ENCODE results near the gene ATG16L1. TPM values are rescaled to one million over a fixed set of nuclear protein-coding genes. Genes with fewer than 3 reads are reported as not detected.

The ATG16L1 gene
- total and polyA plus RNA-seq, 4 experiments from 2014 or later: 12.3 to 89.4 (median 50.5) TPM

GRCh38 chr2:233338046-233338445 lies 86.6 kb downstream of the ATG16L1 start:
- Mint-ChIP-seq H3K9me3 (no peaks in the 10 kb centered on the region), H3K4me3 (no peak overlapping the region), H3K4me1 (peaks cover 14 to 45% (median 27%) of the 10 kb centered on the region in 4 donors), H3K27ac (peak overlapping the region in 1 of 7 donors; percentile 41), H3K27me3 (no peaks in the 10 kb centered on the region), H3K36me3 (no peaks in the 10 kb centered on the region)
- POLR2A ChIA-PET (ENCODE audit: partially characterized antibody): no interaction called here
- H3K4me1 ChIP-seq (ENCODE audit: insufficient read depth, low read length): peaks cover 33% of the 10 kb centered on the region
- no peaks in the 10 kb centered on the region for H3K27me3 ChIP-seq (ENCODE audit: insufficient read depth, low read length)
- CTCF ChIA-PET (ENCODE audit: partially characterized antibody): interaction anchor here (1.7 kb wide), 1 partner anchor 9 kb away, joined by 4 read pairs; no protein-coding TSS in a partner anchor
- no peaks in the 10 kb centered on the region for H3K9me3 ChIP-seq (ENCODE audit: control insufficient read depth in 1 of 2, low read length in 2 of 2)
- no peak for DNase-seq
- intact Hi-C loops (cut with micrococcal nuclease): no loop called here
- no peak overlapping the region for H3K27ac ChIP-seq (ENCODE audit: low read depth, low read length)
- H3K36me3 ChIP-seq (ENCODE audit: insufficient read depth, low read length): no peaks in the 10 kb centered on the region
- no peak overlapping the region for H3K4me3 ChIP-seq (ENCODE audit: low read length in 2 of 2)

DNA sequence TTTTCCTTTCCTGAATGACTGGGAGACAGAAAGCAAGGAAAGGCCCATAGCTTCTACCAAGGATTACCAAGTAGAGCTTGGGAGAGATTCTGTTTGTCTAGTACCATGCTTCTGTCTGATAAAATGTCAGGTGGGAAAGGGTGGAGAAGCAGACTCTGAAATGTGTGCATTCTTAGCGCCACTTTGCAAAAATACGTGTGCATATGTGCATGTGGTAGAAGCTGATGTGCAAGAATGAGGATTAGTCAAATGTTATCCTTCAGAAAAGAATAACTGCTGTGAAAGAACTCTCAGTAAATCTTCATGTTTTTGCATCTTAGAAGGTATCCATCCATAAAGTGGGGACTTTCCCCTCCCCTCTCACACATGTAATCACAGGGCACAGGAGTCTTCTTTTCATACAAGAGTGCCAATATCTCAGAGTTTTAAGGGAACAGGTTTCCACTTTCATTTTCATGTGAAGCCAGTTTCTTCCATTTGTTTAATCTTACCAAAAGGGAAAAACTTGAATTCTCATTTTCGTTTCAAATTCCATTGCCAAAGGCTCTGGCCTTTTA lies 87.4 kb downstream of the ATG16L1 start:
- Histone ChIP-seq H3K27ac (ENCODE audit: low read depth, low read length) (no peak overlapping the region), H3K27me3 (ENCODE audit: insufficient read depth, low read length) (no peaks in the 10 kb centered on the region), H3K4me3 (ENCODE audit: low read length in 2 of 2) (no peak overlapping the region), H3K9me3 (ENCODE audit: control insufficient read depth in 1 of 2, low read length in 2 of 2) (no peaks in the 10 kb centered on the region), H3K4me1 (ENCODE audit: insufficient read depth, low read length) (peaks cover 24% of the 10 kb centered on the region), H3K36me3 (ENCODE audit: insufficient read depth, low read length) (no peaks in the 10 kb centered on the region)
- intact Hi-C loops (cut with micrococcal nuclease): no loop called here
- Mint-ChIP-seq H3K36me3 (no peaks in the 10 kb centered on the region), H3K27me3 (peaks cover 0 to 2% of the 10 kb centered on the region in 2 donors), H3K27ac (peak overlapping the region in 1 of 7 donors; percentile 12), H3K4me1 (peaks cover 10 to 36% (median 21%) of the 10 kb centered on the region in 4 donors), H3K4me3 (no peak overlapping the region), H3K9me3 (no peaks in the 10 kb centered on the region)
- POLR2A ChIA-PET (ENCODE audit: partially characterized antibody): interaction anchor here (1.0 kb wide), 1 partner anchor 9 kb away, joined by 5 read pairs; no protein-coding TSS in a partner anchor
- DNase-seq: no peak
- CTCF ChIA-PET (ENCODE audit: partially characterized antibody): no interaction called here

- Histone ChIP-seq H3K27ac (ENCODE audit: low read depth, low read length) (no peak overlapping the region), H3K36me3 (ENCODE audit: insufficient read depth, low read length) (no peaks in the 10 kb centered on the region), H3K4me3 (ENCODE audit: low read length in 2 of 2) (no peak overlapping the region), H3K9me3 (ENCODE audit: control insufficient read depth in 1 of 2, low read length in 2 of 2) (no peaks in the 10 kb centered on the region), H3K4me1 (ENCODE audit: insufficient read depth, low read length) (peaks cover 19% of the 10 kb centered on the region), H3K27me3 (ENCODE audit: insufficient read depth, low read length) (no peaks in the 10 kb centered on the region)
- Mint-ChIP-seq H3K27me3 (peaks cover 0 to 2% of the 10 kb centered on the region in 2 donors), H3K4me1 (peaks cover 6 to 31% (median 16%) of the 10 kb centered on the region in 4 donors), H3K4me3 (no peak overlapping the region), H3K27ac (no peak overlapping the region), H3K9me3 (no peaks in the 10 kb centered on the region), H3K36me3 (no peaks in the 10 kb centered on the region)
- intact Hi-C loops (cut with micrococcal nuclease): no loop called here
- DNase-seq: no peak
- CTCF ChIA-PET (ENCODE audit: partially characterized antibody): no interaction called here
- POLR2A ChIA-PET (ENCODE audit: partially characterized antibody): interaction anchor here (1.0 to 1.4 kb wide), 2 partner anchors 8 kb away, joined by 5 read pairs; no protein-coding TSS in a partner anchor
Measured at GRCh38 chr2:233339427-233339826, 88.0 kb downstream of the ATG16L1 start.

- intact Hi-C loops (cut with micrococcal nuclease): no loop called here
- DNase-seq: no peak
Measured at GRCh38 chr2:233341296-233341695, 89.8 kb downstream of the ATG16L1 start.

DNA sequence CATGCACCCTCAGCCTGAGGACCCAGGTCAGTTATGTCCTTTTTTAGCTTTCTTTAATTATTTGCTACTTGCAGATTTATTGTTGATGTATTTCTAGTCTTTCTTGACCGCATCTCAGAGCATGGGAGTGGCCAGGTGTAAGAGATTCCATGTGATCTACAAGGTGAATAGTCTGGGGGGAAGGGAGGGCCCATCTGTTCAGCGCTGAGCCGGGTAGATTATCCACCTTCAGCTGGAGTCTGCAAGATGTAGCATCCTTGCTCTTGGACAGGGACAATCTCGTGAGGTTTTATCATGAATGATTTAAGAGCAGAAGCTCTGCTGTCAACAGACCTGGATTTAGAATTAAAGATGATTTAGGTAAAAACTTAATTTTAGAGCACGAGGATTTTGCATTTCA lies 90.8 kb downstream of the ATG16L1 start:
- Mint-ChIP-seq H3K9me3 (no peaks in the 10 kb centered on the region), H3K27ac (peak overlapping the region in 1 of 7 donors; percentile 29), H3K27me3 (peaks cover 0 to 2% of the 10 kb centered on the region in 2 donors), H3K4me1 (peaks cover 2 to 17% (median 6%) of the 10 kb centered on the region in 4 donors), H3K4me3 (no peak overlapping the region), H3K36me3 (no peaks in the 10 kb centered on the region)
- no peaks in the 10 kb centered on the region for H3K9me3 ChIP-seq (ENCODE audit: control insufficient read depth in 1 of 2, low read length in 2 of 2)
- no peak overlapping the region for H3K27ac ChIP-seq (ENCODE audit: low read depth, low read length)
- intact Hi-C loops (cut with micrococcal nuclease): no loop called here
- H3K4me3 ChIP-seq (ENCODE audit: low read length in 2 of 2): no peak overlapping the region
- no peak for DNase-seq
- H3K27me3 ChIP-seq (ENCODE audit: insufficient read depth, low read length): no peaks in the 10 kb centered on the region
- POLR2A ChIA-PET (ENCODE audit: partially characterized antibody): interaction anchor here (0.7 to 1.9 kb wide), 2 partner anchors 11 to 79 kb away, joined by 4 to 7 read pairs; no protein-coding TSS in a partner anchor
- H3K4me1 ChIP-seq (ENCODE audit: insufficient read depth, low read length): peaks cover 6% of the 10 kb centered on the region
- H3K36me3 ChIP-seq (ENCODE audit: insufficient read depth, low read length): no peaks in the 10 kb centered on the region
- CTCF ChIA-PET (ENCODE audit: partially characterized antibody): interaction anchor here (0.9 to 3.2 kb wide), 2 partner anchors 11 kb away, joined by 3 to 13 read pairs; no protein-coding TSS in a partner anchor

More at GRCh38 chr2:233341296-233341695, 89.8 kb downstream of the ATG16L1 start:
- peaks cover 0 to 2% of the 10 kb centered on the region in 2 donors for H3K27me3 Mint-ChIP-seq
- no peak overlapping the region for H3K4me3 Mint-ChIP-seq
- no peaks in the 10 kb centered on the region for H3K36me3 ChIP-seq (ENCODE audit: insufficient read depth, low read length)
- H3K9me3 Mint-ChIP-seq: no peaks in the 10 kb centered on the region
- no peaks in the 10 kb centered on the region for H3K36me3 Mint-ChIP-seq
- peaks cover 2 to 17% (median 8%) of the 10 kb centered on the region in 4 donors for H3K4me1 Mint-ChIP-seq
- H3K27me3 ChIP-seq (ENCODE audit: insufficient read depth, low read length): no peaks in the 10 kb centered on the region
- no peaks in the 10 kb centered on the region for H3K9me3 ChIP-seq (ENCODE audit: control insufficient read depth in 1 of 2, low read length in 2 of 2)
- no peak overlapping the region for H3K27ac ChIP-seq (ENCODE audit: low read depth, low read length)
- ChIA-PET POLR2A (ENCODE audit: partially characterized antibody) (interaction anchor here (1.9 kb wide), 1 partner anchor 10 kb away, joined by 7 read pairs; no protein-coding TSS in a partner anchor), CTCF (ENCODE audit: partially characterized antibody) (no interaction called here)
- H3K27ac Mint-ChIP-seq: no peak overlapping the region
- no peak overlapping the region for H3K4me3 ChIP-seq (ENCODE audit: low read length in 2 of 2)
- peaks cover 6% of the 10 kb centered on the region for H3K4me1 ChIP-seq (ENCODE audit: insufficient read depth, low read length)

DNA sequence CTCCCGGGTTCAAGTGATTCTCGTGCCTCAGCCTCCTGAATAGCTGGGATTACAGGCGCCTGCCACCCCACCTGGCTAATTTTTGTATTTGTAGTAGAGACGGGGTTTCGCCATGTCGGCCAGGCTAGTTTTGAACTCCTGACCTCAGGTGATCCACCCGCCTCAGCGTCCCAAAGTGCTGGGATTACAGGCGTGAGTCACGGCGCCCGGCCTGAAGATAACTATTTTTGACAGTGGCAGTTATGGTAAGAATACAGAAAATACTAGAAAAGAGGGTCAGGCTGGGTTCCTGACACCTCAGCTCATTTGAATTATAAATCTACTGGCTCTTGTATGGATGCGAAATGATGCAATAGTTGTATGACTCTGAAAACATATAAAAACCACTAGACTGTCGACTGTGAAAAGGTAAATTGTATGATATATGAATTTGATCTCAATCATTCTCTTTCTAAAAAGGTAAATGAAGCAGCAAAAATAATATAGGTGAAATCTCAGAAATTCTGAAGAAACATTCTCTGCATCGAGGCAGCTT lies 91.8 kb downstream of the ATG16L1 start:
- H3K36me3 Mint-ChIP-seq: no peaks in the 10 kb centered on the region
- no peak for DNase-seq
- no peaks in the 10 kb centered on the region for H3K9me3 ChIP-seq (ENCODE audit: control insufficient read depth in 1 of 2, low read length in 2 of 2)
- no peak overlapping the region for H3K4me3 ChIP-seq (ENCODE audit: low read length in 2 of 2)
- ChIA-PET CTCF (ENCODE audit: partially characterized antibody) (interaction anchor here (1.1 to 3.2 kb wide), 2 partner anchors 10 to 12 kb away, joined by 5 to 13 read pairs; no protein-coding TSS in a partner anchor), POLR2A (ENCODE audit: partially characterized antibody) (no interaction called here)
- H3K4me1 ChIP-seq (ENCODE audit: insufficient read depth, low read length): peaks cover 6% of the 10 kb centered on the region
- H3K27ac ChIP-seq (ENCODE audit: low read depth, low read length): no peak overlapping the region
- H3K27me3 Mint-ChIP-seq: peaks cover 0 to 2% of the 10 kb centered on the region in 2 donors
- no peak overlapping the region for H3K27ac Mint-ChIP-seq
- H3K4me1 Mint-ChIP-seq: peaks cover 2 to 12% (median 4%) of the 10 kb centered on the region in 4 donors
- H3K4me3 Mint-ChIP-seq: no peak overlapping the region
- no peaks in the 10 kb centered on the region for H3K27me3 ChIP-seq (ENCODE audit: insufficient read depth, low read length)
- H3K36me3 ChIP-seq (ENCODE audit: insufficient read depth, low read length): no peaks in the 10 kb centered on the region
- intact Hi-C loops (cut with micrococcal nuclease): no loop called here
- no peaks in the 10 kb centered on the region for H3K9me3 Mint-ChIP-seq
